Measurements from ENCODE around the gene TEN1.

Gene TEN1

GRCh38 chr17:76007850-76008165 is 28.8 kb downstream of the TEN1 start:
- no peak for DNase-seq

GRCh38 chr17:76008208-76008607 is 29.2 kb downstream of the TEN1 start:
- no peak for DNase-seq

- DNase-seq, result no peak
Measured at GRCh38 chr17:76008630-76009425, 29.8 kb downstream of the TEN1 start.

GRCh38 chr17:76009447-76009846 is 30.4 kb downstream of the TEN1 start:
- no peak for DNase-seq

GRCh38 chr17:76009969-76010661 is 31.1 kb downstream of the TEN1 start:
- no peak for DNase-seq

GRCh38 chr17:76011951-76012350 is 32.9 kb downstream of the TEN1 start:
- no peak for DNase-seq

- no peak for DNase-seq
Measured at GRCh38 chr17:76013377-76013932, 34.4 kb downstream of the TEN1 start.

GRCh38 chr17:76014100-76014924 is 35.3 kb downstream of the TEN1 start:
- DNase-seq, result peak; percentile 58

- no peak for DNase-seq
Measured at GRCh38 chr17:76014925-76015261, 35.9 kb downstream of the TEN1 start.

GRCh38 chr17:76017481-76018339 is 38.7 kb downstream of the TEN1 start:
- DNase-seq, result no peak

- DNase-seq, result no peak
Measured at GRCh38 chr17:76018340-76018680, 39.3 kb downstream of the TEN1 start.

- DNase-seq, result no peak
Measured at GRCh38 chr17:76018801-76019200, 39.8 kb downstream of the TEN1 start.

GRCh38 chr17:76019833-76020467 is 40.9 kb downstream of the TEN1 start:
- no peak for DNase-seq

GRCh38 chr17:76022285-76022684 is 43.2 kb downstream of the TEN1 start:
- DNase-seq, result no peak

- no peak for DNase-seq
Measured at GRCh38 chr17:76022973-76023899, 44.2 kb downstream of the TEN1 start.

GRCh38 chr17:76023900-76024237 is 44.8 kb downstream of the TEN1 start:
- DNase-seq, result no peak

- DNase-seq, result no peak
Measured at GRCh38 chr17:76024353-76024752, 45.3 kb downstream of the TEN1 start.

GRCh38 chr17:76025294-76025693 is 46.3 kb downstream of the TEN1 start:
- DNase-seq, result no peak

GRCh38 chr17:76026714-76027158 is 47.7 kb downstream of the TEN1 start:
- no peak for DNase-seq

- no peak for DNase-seq
Measured at GRCh38 chr17:76027159-76027839, 48.3 kb downstream of the TEN1 start, which contains the start of gene EVPL. Gene EVPL (minus strand): TSS chr17:76027306. CDS start chr17:76027198, 108 bp downstream.
